Fibroblast of the aortic adventitia (primary cell): Measurements from ENCODE around the gene ALDH18A1. TPM values are rescaled to one million over a fixed set of nuclear protein-coding genes. Genes with fewer than 3 reads are reported as not detected.

Experiments
- DNase-seq: peaks from one replicate; pipeline ENCODE4 v3.0.0-alpha.2; 2010; ENCODE audit warnings: low read depth
- H3K4me3 ChIP-seq: 2 replicates; pipeline ENCODE4 v1.5.1; 2011; ENCODE audit warnings: low read depth, mild to moderate bottlenecking, control low read depth, low read length, moderate library complexity
- total RNA-seq: library from RNA; depleted of rRNA; stranded (reverse); fragments of >200 nt; gene quantifications from 2 replicates; pipeline ENCODE4 v1.2.3, GENCODE V29; 2012; ENCODE audit warnings: low replicate concordance
- TF ChIP-seq, protein P1 (sequence below): IDR thresholded peaks from 2 replicates; pipeline ENCODE4 v1.5.1; 2011; ENCODE audit warnings: mild to moderate bottlenecking, low read length, control low read depth, inconsistent platforms; ENCODE audit not compliant: insufficient read depth

ALDH18A1 gene
- total RNA-seq, 1 donor, result 76.9 TPM

DNA sequence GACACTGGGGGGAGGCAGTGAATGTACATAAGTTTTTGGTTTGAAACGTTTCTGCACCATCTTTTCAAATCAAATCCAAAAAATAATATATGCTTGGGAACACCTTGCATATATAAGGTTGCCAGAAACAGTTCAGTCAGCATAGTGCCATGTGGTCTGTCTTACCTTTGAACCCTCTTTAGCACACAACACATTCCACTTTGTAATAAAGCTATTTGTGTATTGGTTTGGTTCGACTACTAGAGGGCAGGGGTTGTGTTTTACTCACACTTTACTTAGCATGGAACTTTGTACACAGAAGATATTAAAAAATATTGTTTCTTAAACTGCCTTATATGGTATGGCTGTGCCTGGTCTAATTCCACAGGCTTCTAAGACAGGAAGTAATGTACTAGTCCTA, 43.2 kb downstream of the ALDH18A1 start:
- DNase-seq, result no peak
- TF ChIP-seq, protein P1, sequence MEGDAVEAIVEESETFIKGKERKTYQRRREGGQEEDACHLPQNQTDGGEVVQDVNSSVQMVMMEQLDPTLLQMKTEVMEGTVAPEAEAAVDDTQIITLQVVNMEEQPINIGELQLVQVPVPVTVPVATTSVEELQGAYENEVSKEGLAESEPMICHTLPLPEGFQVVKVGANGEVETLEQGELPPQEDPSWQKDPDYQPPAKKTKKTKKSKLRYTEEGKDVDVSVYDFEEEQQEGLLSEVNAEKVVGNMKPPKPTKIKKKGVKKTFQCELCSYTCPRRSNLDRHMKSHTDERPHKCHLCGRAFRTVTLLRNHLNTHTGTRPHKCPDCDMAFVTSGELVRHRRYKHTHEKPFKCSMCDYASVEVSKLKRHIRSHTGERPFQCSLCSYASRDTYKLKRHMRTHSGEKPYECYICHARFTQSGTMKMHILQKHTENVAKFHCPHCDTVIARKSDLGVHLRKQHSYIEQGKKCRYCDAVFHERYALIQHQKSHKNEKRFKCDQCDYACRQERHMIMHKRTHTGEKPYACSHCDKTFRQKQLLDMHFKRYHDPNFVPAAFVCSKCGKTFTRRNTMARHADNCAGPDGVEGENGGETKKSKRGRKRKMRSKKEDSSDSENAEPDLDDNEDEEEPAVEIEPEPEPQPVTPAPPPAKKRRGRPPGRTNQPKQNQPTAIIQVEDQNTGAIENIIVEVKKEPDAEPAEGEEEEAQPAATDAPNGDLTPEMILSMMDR, result no peak
- H3K4me3 ChIP-seq, result no peak overlapping the region

- DNase-seq, result no peak
- H3K4me3 ChIP-seq, result no peak overlapping the region
- TF ChIP-seq, protein P1, result no peak
Observed at GRCh38 chr10:95610727-95611126, 45.8 kb downstream of the ALDH18A1 start.

DNA sequence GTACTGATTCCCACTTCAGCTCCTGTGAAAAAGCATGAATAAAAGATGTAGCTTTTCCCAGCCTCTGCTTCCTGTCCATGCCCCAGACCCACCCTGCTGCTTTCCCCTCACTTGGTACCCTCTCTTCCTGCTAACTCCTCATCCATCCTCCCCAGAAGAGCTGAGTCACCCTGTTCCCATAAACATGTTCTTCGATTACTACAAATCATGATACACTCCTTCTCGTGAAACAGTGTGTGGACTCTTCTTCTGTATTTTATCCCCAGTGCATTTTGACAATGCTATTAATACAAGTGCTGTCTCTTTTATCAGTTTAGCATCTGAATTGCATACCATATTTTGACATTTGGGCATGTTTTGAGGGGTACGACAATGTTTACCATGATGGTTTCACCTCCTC, 49.6 kb downstream of the ALDH18A1 start:
- TF ChIP-seq, protein P1, result no peak
- DNase-seq, result no peak

GRCh38 chr10:95605163-95605562, 51.3 kb downstream of the ALDH18A1 start:
- DNase-seq, result no peak
- no peak overlapping the region for H3K4me3 ChIP-seq
- TF ChIP-seq, protein P1, result no peak

More for the DNA sequence above, 49.6 kb downstream of the ALDH18A1 start:
- H3K4me3 ChIP-seq, result no peak overlapping the region

GRCh38 chr10:95604630-95605029, 51.9 kb downstream of the ALDH18A1 start:
- TF ChIP-seq, protein P1, result no peak
- DNase-seq, result no peak
- no peak overlapping the region for H3K4me3 ChIP-seq

DNA sequence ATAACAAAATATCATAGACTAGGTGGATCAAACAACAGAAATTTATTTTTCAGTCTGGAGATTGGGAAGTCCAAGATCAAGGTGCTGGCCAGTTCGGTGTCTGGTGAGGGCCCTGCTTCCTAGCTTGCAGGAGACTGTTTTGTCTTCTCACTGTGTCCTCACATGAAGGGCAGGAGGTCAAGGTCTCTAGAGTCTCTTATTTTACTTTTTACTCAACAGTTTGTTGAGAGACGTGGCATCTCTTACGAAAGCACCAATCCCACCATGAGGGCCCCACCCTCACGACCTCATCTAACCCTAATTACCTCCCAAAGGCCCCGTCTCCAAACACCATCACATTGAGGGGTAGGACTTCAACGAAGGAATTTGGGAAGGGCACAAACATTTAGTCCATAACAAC, 54.1 kb downstream of the ALDH18A1 start:
- DNase-seq, result no peak
- TF ChIP-seq, protein P1, result no peak
- H3K4me3 ChIP-seq, result no peak overlapping the region

GRCh38 chr10:95601116-95601719, 55.3 kb downstream of the ALDH18A1 start:
- H3K4me3 ChIP-seq, result no peak overlapping the region
- DNase-seq, result peak; percentile 87
- TF ChIP-seq, protein P1, result peak; percentile 99
